AG10803 (cell line): ENCODE data around the gene SYT7.
A peak's percentile ranks its signal among the peaks of the same experiment; 100 is the strongest.

Source experiments
- DNase-seq: peaks from one replicate; pipeline ENCODE4 v3.0.0; 2010; ENCODE audit warnings: low read depth
- H3K4me3 ChIP-seq: 2 replicates; pipeline ENCODE4 v1.5.1; 2011; ENCODE audit warnings: mild to moderate bottlenecking, low read length, control low read depth
- CTCF ChIP-seq: conservative IDR thresholded peaks from 2 replicates; pipeline ENCODE4 v1.5.1; 2011; ENCODE audit warnings: mild to moderate bottlenecking, low read length, control low read depth, inconsistent platforms

Gene SYT7

DNA sequence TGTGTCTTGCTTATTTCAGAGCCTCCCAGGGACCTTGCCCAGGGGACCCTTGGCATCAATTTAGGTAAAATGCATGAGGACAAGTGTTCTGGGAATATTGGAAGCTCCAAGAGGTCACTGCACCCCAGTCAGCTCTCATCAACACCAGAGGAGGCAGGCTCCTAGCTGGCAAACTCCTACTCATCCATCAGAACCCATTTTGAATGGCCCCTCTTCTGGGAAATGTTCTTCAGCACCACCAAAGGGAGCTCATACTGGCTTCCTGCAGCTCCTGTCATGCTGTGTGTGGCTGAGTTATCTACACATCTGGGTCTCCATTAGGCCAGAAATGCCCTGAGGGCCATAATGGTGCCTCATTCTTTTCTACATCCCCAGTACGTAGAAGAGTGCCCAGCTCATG is 54.6 kb downstream of the SYT7 start:
- no peak for TF ChIP-seq CTCF
- H3K4me3 ChIP-seq: no peak overlapping the region
- no peak for DNase-seq

GRCh38 chr11:61524963-61525587 is 55.8 kb downstream of the SYT7 start:
- DNase-seq: no peak
- H3K4me3 ChIP-seq: no peak overlapping the region
- no peak for TF ChIP-seq CTCF

GRCh38 chr11:61524446-61524845 is 56.4 kb downstream of the SYT7 start:
- no peak for TF ChIP-seq CTCF
- no peak for DNase-seq
- no peak overlapping the region for H3K4me3 ChIP-seq

DNA sequence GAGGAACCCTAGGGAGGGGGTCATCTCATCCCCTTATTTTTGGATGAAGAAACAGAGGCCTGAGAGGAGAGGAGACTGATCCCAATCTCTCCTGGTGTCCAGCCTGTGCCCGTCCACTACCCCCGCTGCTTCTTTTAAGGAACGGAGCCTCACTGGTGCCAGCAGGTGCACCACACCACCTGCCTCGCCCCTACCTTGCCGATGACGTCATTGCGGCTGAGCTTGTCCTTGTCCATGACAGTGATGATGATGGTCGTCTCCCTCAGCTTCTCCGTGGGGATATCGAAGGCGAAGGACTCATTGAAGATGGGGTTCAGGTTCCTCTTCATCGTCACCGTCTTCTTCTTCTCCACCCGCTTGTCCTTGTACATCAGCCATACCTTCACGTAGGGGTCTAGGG is 58.0 kb downstream of the SYT7 start:
- no peak overlapping the region for H3K4me3 ChIP-seq
- no peak for TF ChIP-seq CTCF
- no peak for DNase-seq

- no peak for TF ChIP-seq CTCF
- DNase-seq: no peak
- H3K4me3 ChIP-seq: no peak overlapping the region
Observed at GRCh38 chr11:61518032-61518795, 62.7 kb downstream of the SYT7 start.

- TF ChIP-seq CTCF: peak; percentile 97
- no peak overlapping the region; the same call in 1 of the 2 replicates for H3K4me3 ChIP-seq
- DNase-seq: no peak
Observed at GRCh38 chr11:61516675-61517572, 64.0 kb downstream of the SYT7 start.
